GM20431 (cell line): ENCODE results near the gene TDRD9.

Source experiments
- in situ Hi-C: fragments of 300-500 bp; cut with MseI, MboI; formaldehyde crosslinking; loops from one replicate; pipeline ENCODE4 v1.15.0; 2020; ENCODE audit warnings: low sequenced_read_pairs; ENCODE audit not compliant: unreplicated experiment

Gene TDRD9

GRCh38 chr14:104096751-104097700 lies 168.8 kb downstream of the TDRD9 start:
- in situ Hi-C loops: no loop called here

GRCh38 chr14:104098272-104099095 lies 170.2 kb downstream of the TDRD9 start:
- in situ Hi-C loops: no loop called here

GRCh38 chr14:104099096-104100041 lies 171.1 kb downstream of the TDRD9 start:
- in situ Hi-C loops: no loop called here

GRCh38 chr14:104100171-104101085 lies 172.2 kb downstream of the TDRD9 start:
- in situ Hi-C loops: no loop called here

GRCh38 chr14:104101086-104101621 lies 172.9 kb downstream of the TDRD9 start:
- in situ Hi-C loops: no loop called here

- in situ Hi-C loops: no loop called here
Observed at GRCh38 chr14:104101651-104102281, 173.5 kb downstream of the TDRD9 start.
